Ishikawa (cell line): ENCODE measurements around the gene TAF1L.

Experiments used
- CEBPB ChIP-seq: IDR thresholded peaks from 2 replicates; pipeline ENCODE4 v1.6.1; 2012
- CREB1 ChIP-seq: IDR thresholded peaks from 2 replicates; pipeline ENCODE4 v1.6.1; 2012; ENCODE audit warnings: low read depth
- EGR1 ChIP-seq: IDR thresholded peaks from 2 replicates; pipeline ENCODE4 v1.6.1; 2012
- EP300 ChIP-seq: IDR thresholded peaks from 2 replicates; pipeline ENCODE4 v1.6.1; 2012; ENCODE audit warnings: borderline replicate concordance
- FOXM1 ChIP-seq: IDR thresholded peaks from 2 replicates; pipeline ENCODE4 v1.6.1; 2012; ENCODE audit warnings: low read depth, borderline replicate concordance
- NFIC ChIP-seq: IDR thresholded peaks from 2 replicates; pipeline ENCODE4 v1.6.1; 2012
- RAD21 ChIP-seq: IDR thresholded peaks from 2 replicates; pipeline ENCODE4 v1.6.1; 2012; ENCODE audit warnings: low read depth
- REST ChIP-seq: IDR thresholded peaks from 2 replicates; pipeline ENCODE4 v1.6.1; 2012; ENCODE audit warnings: low read depth, mild to moderate bottlenecking
- TAF1 ChIP-seq: IDR thresholded peaks from 2 replicates; pipeline ENCODE4 v1.6.1; 2012; ENCODE audit warnings: low read depth, mild to moderate bottlenecking
- TCF12 ChIP-seq: IDR thresholded peaks from 2 replicates; pipeline ENCODE4 v1.6.1; 2012; ENCODE audit warnings: low read depth
- TEAD4 ChIP-seq: IDR thresholded peaks from 2 replicates; pipeline ENCODE4 v1.6.1; 2012
- USF1 ChIP-seq: IDR thresholded peaks from 2 replicates; pipeline ENCODE4 v1.6.1; 2012
- YY1 ChIP-seq: IDR thresholded peaks from 2 replicates; pipeline ENCODE4 v1.6.1; 2012; ENCODE audit warnings: low read depth
- ZBTB7A ChIP-seq: IDR thresholded peaks from 2 replicates; pipeline ENCODE4 v1.6.1; 2012; ENCODE audit warnings: low read depth
- TF ChIP-seq, protein P1 (sequence below): IDR thresholded peaks from 2 replicates; pipeline ENCODE4 v1.6.1; 2012

TAF1L gene

DNA sequence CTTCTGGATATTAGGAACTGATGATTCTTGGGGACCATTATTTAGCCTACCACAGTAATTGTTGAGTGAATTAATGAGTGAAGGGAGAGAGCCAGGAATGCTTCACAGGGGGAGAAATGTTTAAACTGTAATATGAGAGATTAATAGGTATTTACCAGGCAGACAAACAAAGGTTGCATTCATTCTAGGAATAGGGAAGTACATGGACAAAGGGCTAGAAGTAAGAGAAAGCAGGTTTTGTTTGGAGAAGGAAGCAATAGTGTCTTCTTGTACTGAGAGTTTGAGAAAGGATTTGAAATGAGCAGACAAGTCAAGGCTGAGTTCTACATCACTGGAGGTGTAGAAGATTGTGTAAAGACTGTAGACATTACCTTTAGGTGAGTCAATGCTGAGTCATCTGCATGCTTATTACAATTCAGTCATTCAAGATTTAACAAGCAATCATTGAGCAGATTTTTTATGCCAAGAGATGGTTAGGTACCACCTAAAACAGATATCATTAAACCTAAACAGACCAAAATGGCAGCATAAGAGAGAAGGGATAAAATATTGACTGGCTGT, 8.0 kb downstream of the TAF1L start:
- TF ChIP-seq TAF1: no peak

DNA sequence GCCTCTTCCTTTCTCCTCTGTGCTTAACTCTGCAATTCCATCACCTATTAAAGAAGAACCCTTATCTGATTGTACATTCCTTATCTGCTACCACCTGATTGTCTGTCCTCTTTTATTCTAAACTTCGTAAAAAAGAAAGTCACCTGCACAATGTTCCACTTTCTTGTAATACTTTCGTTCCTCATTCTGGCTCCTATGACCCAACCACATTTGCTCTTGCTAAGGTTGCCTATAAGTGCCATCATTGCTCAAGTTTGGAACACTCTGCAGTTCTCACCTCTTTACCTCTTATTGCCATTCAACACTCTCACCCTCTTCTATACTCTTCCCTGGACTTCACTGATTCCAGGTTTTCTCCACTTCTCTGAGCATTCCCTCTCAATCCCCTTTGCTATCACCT, 10.1 kb downstream of the TAF1L start:
- TF ChIP-seq RAD21: no peak
- TF ChIP-seq USF1: no peak
- TF ChIP-seq EGR1: no peak
- no peak for TF ChIP-seq YY1
- TF ChIP-seq TEAD4: no peak
- TF ChIP-seq CREB1: no peak
- TF ChIP-seq, protein P1, sequence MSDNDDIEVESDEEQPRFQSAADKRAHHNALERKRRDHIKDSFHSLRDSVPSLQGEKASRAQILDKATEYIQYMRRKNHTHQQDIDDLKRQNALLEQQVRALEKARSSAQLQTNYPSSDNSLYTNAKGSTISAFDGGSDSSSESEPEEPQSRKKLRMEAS: no peak
- no peak for TF ChIP-seq FOXM1

GRCh38 chr9:32622948-32623347, 12.5 kb downstream of the TAF1L start:
- TF ChIP-seq USF1: no peak
- no peak for TF ChIP-seq YY1
- TF ChIP-seq CEBPB: no peak
- TF ChIP-seq TCF12: no peak
- no peak for TF ChIP-seq RAD21
- no peak for TF ChIP-seq NFIC

- no peak for TF ChIP-seq CREB1
- TF ChIP-seq FOXM1: no peak
- no peak for TF ChIP-seq TCF12
- no peak for TF ChIP-seq TAF1
- no peak for TF ChIP-seq ZBTB7A
- no peak for TF ChIP-seq CEBPB
- TF ChIP-seq EP300: no peak
- TF ChIP-seq YY1: no peak
- TF ChIP-seq NFIC: no peak
- no peak for TF ChIP-seq RAD21
- TF ChIP-seq EGR1: no peak
- TF ChIP-seq REST: no peak
- TF ChIP-seq USF1: no peak
- TF ChIP-seq TEAD4: no peak
- TF ChIP-seq, protein P1: no peak
These were observed 17.2 kb downstream of the TAF1L start for GRCh38 chr9:32618261-32618660.

GRCh38 chr9:32606811-32607210, 28.7 kb downstream of the TAF1L start:
- TF ChIP-seq RAD21: no peak
- TF ChIP-seq EP300: no peak
- TF ChIP-seq TAF1: no peak
- no peak for TF ChIP-seq FOXM1
- TF ChIP-seq ZBTB7A: no peak
- TF ChIP-seq REST: no peak
- no peak for TF ChIP-seq TEAD4
- TF ChIP-seq NFIC: no peak
- no peak for TF ChIP-seq EGR1
- no peak for TF ChIP-seq YY1
- TF ChIP-seq CEBPB: no peak
- TF ChIP-seq USF1: no peak
- TF ChIP-seq CREB1: no peak
- TF ChIP-seq, protein P1: no peak
